Measurements from ENCODE around the gene MRPL49.

- TF ChIP-seq CTCF (IDR thresholded peaks at IDR 0.05) (no peak), POLR2AphosphoS5 (IDR thresholded peaks at IDR 0.05) (no peak), POLR2A (IDR thresholded peaks at IDR 0.05; ENCODE audit: low read depth) (no peak)
These were observed 44.8 kb downstream of the MRPL49 start for GRCh38 chr11:65166893-65167292.
